C4-2B (cell line): ENCODE data around the gene MEGF10.

Experiments
- ZFX ChIP-seq: fragments of 450-650 bp; IDR thresholded peaks from 2 replicates; pipeline ENCODE4 v1.6.1; 2017
- TF ChIP-seq, protein P1 (sequence below): fragments of 450-650 bp; conservative IDR thresholded peaks from 2 replicates; pipeline ENCODE4 v1.5.1; 2017; ENCODE audit warnings: mild to moderate bottlenecking

DNA sequence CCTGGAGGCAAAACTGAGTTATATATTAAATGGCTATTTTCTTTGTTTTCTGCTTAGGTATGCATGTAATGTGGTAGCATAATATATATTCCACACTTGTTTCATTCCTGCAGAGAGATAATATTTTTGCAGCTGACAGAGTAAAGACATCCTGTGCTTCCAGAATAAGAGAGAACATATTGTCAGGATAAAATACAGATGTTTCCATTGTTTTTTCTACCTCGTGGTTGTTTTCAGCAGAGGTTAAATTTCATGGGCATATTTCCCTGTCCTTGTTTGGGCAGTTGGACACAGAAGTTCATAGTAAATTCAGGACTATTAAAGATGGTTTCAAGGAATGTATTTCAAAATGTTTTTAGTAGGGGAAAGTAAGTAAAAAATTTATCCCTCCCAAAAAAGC is 47.6 kb upstream of the MEGF10 start:
- TF ChIP-seq, protein P1, sequence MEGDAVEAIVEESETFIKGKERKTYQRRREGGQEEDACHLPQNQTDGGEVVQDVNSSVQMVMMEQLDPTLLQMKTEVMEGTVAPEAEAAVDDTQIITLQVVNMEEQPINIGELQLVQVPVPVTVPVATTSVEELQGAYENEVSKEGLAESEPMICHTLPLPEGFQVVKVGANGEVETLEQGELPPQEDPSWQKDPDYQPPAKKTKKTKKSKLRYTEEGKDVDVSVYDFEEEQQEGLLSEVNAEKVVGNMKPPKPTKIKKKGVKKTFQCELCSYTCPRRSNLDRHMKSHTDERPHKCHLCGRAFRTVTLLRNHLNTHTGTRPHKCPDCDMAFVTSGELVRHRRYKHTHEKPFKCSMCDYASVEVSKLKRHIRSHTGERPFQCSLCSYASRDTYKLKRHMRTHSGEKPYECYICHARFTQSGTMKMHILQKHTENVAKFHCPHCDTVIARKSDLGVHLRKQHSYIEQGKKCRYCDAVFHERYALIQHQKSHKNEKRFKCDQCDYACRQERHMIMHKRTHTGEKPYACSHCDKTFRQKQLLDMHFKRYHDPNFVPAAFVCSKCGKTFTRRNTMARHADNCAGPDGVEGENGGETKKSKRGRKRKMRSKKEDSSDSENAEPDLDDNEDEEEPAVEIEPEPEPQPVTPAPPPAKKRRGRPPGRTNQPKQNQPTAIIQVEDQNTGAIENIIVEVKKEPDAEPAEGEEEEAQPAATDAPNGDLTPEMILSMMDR = no peak
- TF ChIP-seq ZFX = no peak
